Adrenal gland (tissue), 12 donors: ENCODE results near the gene E4F1. TPM values are rescaled to one million over a fixed set of nuclear protein-coding genes. Genes with fewer than 3 reads are reported as not detected.

Source experiments
- DNase-seq, 7 donors: peaks; one replicate each; pipeline ENCODE4 v3.0.0-alpha.2; 2019 to 2020
- H3K27ac ChIP-seq, 5 donors: fragments of 200-600 bp; sonication (generic) in 4 of 5; 1 replicate in 3 of 5; 2 replicates in 2 of 5; pipeline versions ENCODE4 v1.5.1 to v1.8.0; 2016 to 2020; ENCODE audit warnings: mild to moderate bottlenecking in 1 of 5
- H3K27me3 ChIP-seq: fragments of 200-600 bp; 2 replicates; pipeline ENCODE4 v1.8.0; 2021
- H3K36me3 ChIP-seq, 2 donors: fragments of 200-600 bp; replicated peaks in 1 of 2; 1 replicate in 1 of 2; 2 replicates in 1 of 2; pipeline versions ENCODE4 v1.5.1 to v1.8.0; 2018 to 2022
- H3K4me1 ChIP-seq, 2 donors: fragments of 200-600 bp; replicated peaks in 1 of 2; 1 replicate in 1 of 2; 2 replicates in 1 of 2; pipeline versions ENCODE4 v1.5.1 to v1.8.0; 2018 to 2021
- H3K4me3 ChIP-seq, 4 donors: fragments of 200-600 bp; sonication (generic) in 3 of 4; one replicate each; pipeline ENCODE4 v1.5.1; 2016 to 2018
- H3K9me3 ChIP-seq, 3 donors: fragments of 200-600 bp; sonication (generic) in 1 of 3; replicated peaks in 1 of 3; 1 replicate in 2 of 3; 2 replicates in 1 of 3; pipeline versions ENCODE4 v1.5.1 to v1.8.0; 2016 to 2021
- CTCF ChIP-seq, 6 experiments: fragments of 450-650 bp in 4 of 6; fragments of 200-600 bp in 2 of 6; sonication (generic) in 1 of 6; IDR thresholded peaks; 1 replicate in 5 of 6; 2 replicates in 1 of 6; pipeline versions ENCODE4 v1.5.1 to v1.8.0; 2016 to 2021; ENCODE audit warnings: antibody characterized with exemption in 6 of 6, mild to moderate bottlenecking in 2 of 6, moderate library complexity in 1 of 6
- POLR2A ChIP-seq, 2 donors: fragments of 450-650 bp; IDR thresholded peaks; one replicate each; pipeline ENCODE4 v1.6.1; 2017; ENCODE audit warnings: antibody characterized with exemption in 2 of 2, mild to moderate bottlenecking in 2 of 2, moderate library complexity in 1 of 2
- WGBS, 4 donors: extraction: QIAGEN DNeasy Blood & Tissue Kit in 2 of 4; methylation state at CpG; one replicate each; pipeline versions ENCODE4 v1.1.5 to v1.1.7; 2013 to 2017; 5-methylcytosine and 5-hydroxymethylcytosine counted together
- intact Hi-C, 2 donors: fragments of 100-400 bp; cut with DNase I; formaldehyde crosslinking; loops; one replicate each; pipeline versions ENCODE4 v1.14.1 to v1.15.0; 2022 to 2023
- polyA plus RNA-seq, 3 donors: library from polyadenylated mRNA; stranded (reverse); fragments of 200-250 nt in 2 of 3; fragments of 350-450 nt in 1 of 3; fragmentation: Illumina TruSeq in 1 of 3; extraction: RNeasy Lipid Tissue Mini Kit (QIAGEN cat#74804) in 1 of 3; gene quantifications; one replicate each; pipeline ENCODE4 v1.2.3, GENCODE V29; 2013 to 2014
- total RNA-seq, 9 donors: library from RNA; depleted of rRNA in 4 of 9; stranded (reverse); fragments of >200 nt in 4 of 9; fragments of 120-200 nt in 1 of 9; fragmentation: NEBNext Ultra II Directional in 1 of 9; extraction: Animal tissue kit (Norgen Biotek cat#: 25700) in 1 of 9; gene quantifications; one replicate each; pipeline versions ENCODE4 v1.1.0 to v1.2.4, GENCODE V29; 2013 to 2023
- donor health status: healthy with polysubstance abuse.
- donor health status: Bipolar disorder and iron deficiency.
- donor health status: DM: yes; HTN: yes; CAD: no.
- donor health status: DM: no; HTN: no; CAD: no.
- donor health status: DM: no; HTN: no; CAD: no.
- donor health status: DM: yes; HTN: yes; CAD: no.

Gene E4F1
- total and polyA plus RNA-seq, 12 donors, result 2.9 to 121 (median 27.1) TPM

DNA sequence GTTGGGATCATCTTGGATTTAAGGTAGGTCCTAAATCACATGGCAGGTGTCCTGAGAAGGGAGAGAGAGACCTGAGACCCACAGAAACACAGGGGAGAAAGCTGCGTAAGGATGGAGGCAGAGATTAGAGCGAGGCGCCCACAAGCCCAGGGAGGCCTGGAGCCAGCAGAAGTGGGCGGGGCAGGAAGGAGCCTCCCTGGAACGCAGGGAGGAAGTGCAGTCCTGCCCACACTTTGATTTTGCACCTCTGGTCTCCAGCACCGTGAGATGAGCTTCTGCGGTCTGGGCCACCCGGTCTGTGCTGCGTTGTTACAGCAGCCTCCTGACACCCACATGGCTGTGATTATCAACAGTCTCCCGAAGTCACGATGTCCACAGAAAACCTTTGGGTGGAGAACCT lies 19.2 kb downstream of the E4F1 start:
- H3K4me3 ChIP-seq, result no peak overlapping the region
- H3K27ac ChIP-seq, result no peak overlapping the region
- intact Hi-C loops, result no loop called here
- no peaks in the 10 kb centered on the region for H3K27me3 ChIP-seq
- 73 to 90% (median 79%) methylated on average over 5 to 11 of the region's 11 CpGs for WGBS, 4 donors
- H3K9me3 ChIP-seq, result no peaks in the 10 kb centered on the region
- TF ChIP-seq CTCF (IDR thresholded peaks at IDR 0.05) (no peak), POLR2A (IDR thresholded peaks at IDR 0.05) (no peak)
- no peak for DNase-seq
- H3K36me3 ChIP-seq, result peaks cover 0 to 47% of the 10 kb centered on the region in 2 donors
- H3K4me1 ChIP-seq, result peaks cover 0 to 7% of the 10 kb centered on the region in 2 donors

DNA sequence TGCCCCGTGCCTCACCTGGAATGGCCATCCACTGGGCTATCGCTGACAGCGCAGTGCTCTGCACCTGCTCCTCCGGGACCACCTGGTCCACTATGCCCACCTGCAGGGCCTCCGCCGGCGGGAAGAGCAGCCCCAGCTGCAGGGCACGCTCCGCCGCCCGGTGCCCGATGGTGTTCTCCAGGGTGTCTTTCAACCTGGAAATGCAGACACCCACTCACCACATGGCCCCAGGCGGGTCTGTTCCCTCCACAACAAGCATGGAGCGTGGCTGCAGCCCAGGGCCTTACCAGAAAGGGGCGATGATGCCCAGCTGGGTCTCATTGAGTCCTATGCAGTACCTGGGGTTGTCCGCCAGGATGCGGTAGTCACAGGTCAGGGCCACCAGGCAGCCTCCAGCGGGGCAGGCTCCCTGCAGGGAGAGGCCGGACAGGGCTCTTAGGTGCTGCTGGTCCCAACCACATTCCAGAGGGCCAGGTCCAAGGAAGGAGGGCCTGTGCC lies 19.7 kb downstream of the E4F1 start:
- no peak for DNase-seq
- intact Hi-C loops, result no loop called here
- no peak for TF ChIP-seq POLR2A (IDR thresholded peaks at IDR 0.05)
- TF ChIP-seq CTCF (IDR thresholded peaks at IDR 0.05), result no peak
- H3K4me3 ChIP-seq, result no peak overlapping the region
- H3K27ac ChIP-seq, result no peak overlapping the region
- no peaks in the 10 kb centered on the region for H3K27me3 ChIP-seq
- H3K36me3 ChIP-seq, result peaks cover 0 to 47% of the 10 kb centered on the region in 2 donors
- peaks cover 0 to 7% of the 10 kb centered on the region in 2 donors for H3K4me1 ChIP-seq
- WGBS, 4 donors, result 95 to 100% (median 96%) methylated on average over 5 to 19 of the region's 19 CpGs
- H3K9me3 ChIP-seq, result no peaks in the 10 kb centered on the region

- Histone ChIP-seq H3K4me3 (no peak overlapping the region), H3K4me1 (peaks cover 0 to 4% of the 10 kb centered on the region in 2 donors), H3K27ac (no peak overlapping the region), H3K27me3 (no peaks in the 10 kb centered on the region), H3K36me3 (peaks cover 0 to 47% of the 10 kb centered on the region in 2 donors), H3K9me3 (no peaks in the 10 kb centered on the region)
- DNase-seq, result no peak
- TF ChIP-seq POLR2A (IDR thresholded peaks at IDR 0.05), result no peak
- TF ChIP-seq CTCF (IDR thresholded peaks at IDR 0.05), result no peak
- 93 to 98% (median 96%) methylated on average over 4 to 11 of the region's 11 CpGs for WGBS, 4 donors
- intact Hi-C loops, result no loop called here
Measured at GRCh38 chr16:2243781-2244180, 20.4 kb downstream of the E4F1 start.

GRCh38 chr16:2244301-2244700 lies 20.9 kb downstream of the E4F1 start:
- intact Hi-C loops, result no loop called here
- H3K27ac ChIP-seq, result no peak overlapping the region
- TF ChIP-seq CTCF (IDR thresholded peaks at IDR 0.05), result no peak
- TF ChIP-seq POLR2A (IDR thresholded peaks at IDR 0.05), result no peak
- 69 to 83% (median 75%) methylated on average over 10 to 17 of the region's 17 CpGs for WGBS, 4 donors
- H3K4me1 ChIP-seq, result no peaks in the 10 kb centered on the region
- DNase-seq, result no peak
- no peaks in the 10 kb centered on the region for H3K9me3 ChIP-seq
- H3K27me3 ChIP-seq, result no peaks in the 10 kb centered on the region
- peaks cover 0 to 47% of the 10 kb centered on the region in 2 donors for H3K36me3 ChIP-seq
- H3K4me3 ChIP-seq, result no peak overlapping the region
